Heart left ventricle (tissue), 16 donors: Measurements from ENCODE around the gene MAPK8IP3. TPM values are rescaled to one million over a fixed set of nuclear protein-coding genes. Genes with fewer than 3 reads are reported as not detected.

Source experiments
- ATAC-seq, 4 donors: fragments of 200-7000 bp; cut with Tn5 transposase; one replicate each; pipeline ENCODE4 v1.9.1; 2020 to 2022; ENCODE audit warnings: moderate library complexity in 4 of 4, mild to moderate bottlenecking in 3 of 4, moderate number of reproducible peaks in 1 of 4
- DNase-seq, 5 donors: peaks; one replicate each; pipeline ENCODE4 v3.0.0-alpha.2; 2020
- H3K27ac ChIP-seq, 12 donors: fragments of 200-600 bp; sonication (generic) in 4 of 12; one replicate each; pipeline versions ENCODE4 v1.5.0 to v1.8.0; 2016 to 2022; ENCODE audit warnings: mild to moderate bottlenecking in 2 of 12
- H3K27me3 ChIP-seq, 9 donors: fragments of 200-600 bp; sonication (generic) in 2 of 9; one replicate each; pipeline versions ENCODE4 v1.5.1 to v1.8.0; 2016 to 2022; ENCODE audit warnings: mild to moderate bottlenecking in 3 of 9
- H3K36me3 ChIP-seq, 9 donors: fragments of 200-600 bp; sonication (generic) in 2 of 9; one replicate each; pipeline versions ENCODE4 v1.5.0 to v1.8.0; 2018 to 2022; ENCODE audit warnings: mild to moderate bottlenecking in 2 of 9
- H3K4me1 ChIP-seq, 12 donors: fragments of 200-600 bp; sonication (generic) in 4 of 12; one replicate each; pipeline versions ENCODE4 v1.5.0 to v1.8.0; 2016 to 2022; ENCODE audit warnings: mild to moderate bottlenecking in 3 of 12
- H3K4me3 ChIP-seq, 12 donors: fragments of 200-600 bp; sonication (generic) in 4 of 12; one replicate each; pipeline versions ENCODE4 v1.5.0 to v1.8.0; 2017 to 2022; ENCODE audit warnings: mild to moderate bottlenecking in 9 of 12, moderate library complexity in 4 of 12
- H3K9me3 ChIP-seq, 12 donors: fragments of 200-600 bp; sonication (generic) in 4 of 12; one replicate each; pipeline versions ENCODE4 v1.5.0 to v1.8.0; 2016 to 2022; ENCODE audit warnings: mild to moderate bottlenecking in 1 of 12
- POLR2A ChIP-seq, 2 donors: fragments of 450-650 bp; IDR thresholded peaks; one replicate each; pipeline ENCODE4 v1.6.1; 2017; ENCODE audit warnings: antibody characterized with exemption in 2 of 2, mild to moderate bottlenecking in 2 of 2, moderate library complexity in 2 of 2
- WGBS, 4 donors: extraction: QIAGEN DNeasy Blood & Tissue Kit in 2 of 4; methylation state at CpG; one replicate each; pipeline versions ENCODE4 v1.1.5 to v1.1.7; 2013 to 2018; 5-methylcytosine and 5-hydroxymethylcytosine counted together
- intact Hi-C, 10 donors: fragments of 100-400 bp; cut with DNase I; formaldehyde crosslinking; loops; one replicate each; pipeline versions ENCODE4 v1.11.1 to v1.14.2; 2022
- polyA plus RNA-seq, 2 donors: library from polyadenylated mRNA; stranded (reverse); fragments of 200-250 nt; gene quantifications; one replicate each; pipeline ENCODE4 v1.2.3, GENCODE V29; 2013
- total RNA-seq, 9 donors: library from RNA; depleted of rRNA in 2 of 9; stranded (reverse); fragments of >200 nt in 2 of 9; fragmentation: NEBNext Ultra II Directional in 3 of 9; extraction: Animal tissue kit (Norgen Biotek cat#: 25700) in 3 of 9; gene quantifications; one replicate each; pipeline versions ENCODE4 v1.1.0 to v1.2.4, GENCODE V29; 2016 to 2023
- TF ChIP-seq, protein P1 (sequence below), 12 donors: fragments of 200-600 bp; sonication (generic) in 4 of 12; IDR thresholded peaks; one replicate each; pipeline versions ENCODE4 v1.5.0 to v1.8.0; 2018 to 2022; ENCODE audit warnings: antibody characterized with exemption in 12 of 12, mild to moderate bottlenecking in 5 of 12
- donor health status: ischemic (EF 13 %, LVEDD 7.1; RV severe dilation, severe dysfunction).
- donor health status: healthy with polysubstance abuse.
- donor health status: DM: no; HTN: yes; CAD: no.
- donor health status: DM: no; HTN: no; CAD: no.
- donor health status: ischemic (EF 25% LVEDD 6.9; RV normal size, moderate dysfunction).
- donor health status: ischemic (EF 25% LVEDD 5.7; RV mildly dilated, moderate dysfunction).
- donor health status: healthy.
- donor health status: DM: yes; HTN: yes; CAD: no.
- donor health status: ischemic (EF 35%, LVEDD 5.7; RV mildly dilated, moderate dysfunction).
- donor health status: nonischemic (EF 11% LVEDD 7.7; RV severe dilation, severe dysfunction).
- donor health status: DM: yes; HTN: yes; CAD: no.
- donor health status: PGD.
- donor health status: ischemic (EF 29% LVEDD 5.4; RV normal size, mild dysfunction).
- donor health status: nonischemic (EF 23%, LVEDD 6.1; RV moderate dilation, normal function).

Gene MAPK8IP3
- total and polyA plus RNA-seq, 11 donors = 29.5 to 71.3 (median 63.1) TPM

DNA sequence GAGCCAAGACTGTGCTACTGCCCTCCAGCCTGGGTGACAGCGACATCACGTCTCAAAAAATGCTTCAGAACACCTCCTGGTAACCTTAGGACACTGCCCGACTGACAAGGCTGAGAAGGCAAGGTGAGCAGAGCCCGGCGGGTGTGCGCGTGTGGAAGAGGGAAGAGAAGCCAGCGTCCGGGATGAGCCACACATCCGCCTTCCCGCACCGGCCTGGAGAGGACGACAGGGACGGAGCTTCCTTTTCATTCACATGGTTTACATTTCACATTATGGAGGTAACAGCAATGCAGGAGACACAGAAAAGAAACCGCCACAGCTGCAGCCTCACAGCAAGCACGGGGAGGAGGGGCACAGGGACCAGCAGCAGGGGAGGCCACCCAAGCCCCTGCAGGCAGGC is 104.1 kb downstream of the MAPK8IP3 start:
- DNase-seq = no peak
- 93 to 96% (median 95%) methylated on average over 16 of the region's 16 CpGs for WGBS, 4 donors
- Histone ChIP-seq H3K4me1 (peaks cover 0 to 6% (median 0%) of the 10 kb centered on the region in 12 donors), H3K36me3 (peaks cover 0 to 76% (median 48%) of the 10 kb centered on the region in 9 donors), H3K27ac (no peak overlapping the region), H3K4me3 (no peak overlapping the region), H3K27me3 (no peaks in the 10 kb centered on the region), H3K9me3 (peaks cover 0 to 6% (median 0%) of the 10 kb centered on the region in 12 donors)
- ATAC-seq = no peak
- intact Hi-C loops = no loop called here
- TF ChIP-seq, protein P1, sequence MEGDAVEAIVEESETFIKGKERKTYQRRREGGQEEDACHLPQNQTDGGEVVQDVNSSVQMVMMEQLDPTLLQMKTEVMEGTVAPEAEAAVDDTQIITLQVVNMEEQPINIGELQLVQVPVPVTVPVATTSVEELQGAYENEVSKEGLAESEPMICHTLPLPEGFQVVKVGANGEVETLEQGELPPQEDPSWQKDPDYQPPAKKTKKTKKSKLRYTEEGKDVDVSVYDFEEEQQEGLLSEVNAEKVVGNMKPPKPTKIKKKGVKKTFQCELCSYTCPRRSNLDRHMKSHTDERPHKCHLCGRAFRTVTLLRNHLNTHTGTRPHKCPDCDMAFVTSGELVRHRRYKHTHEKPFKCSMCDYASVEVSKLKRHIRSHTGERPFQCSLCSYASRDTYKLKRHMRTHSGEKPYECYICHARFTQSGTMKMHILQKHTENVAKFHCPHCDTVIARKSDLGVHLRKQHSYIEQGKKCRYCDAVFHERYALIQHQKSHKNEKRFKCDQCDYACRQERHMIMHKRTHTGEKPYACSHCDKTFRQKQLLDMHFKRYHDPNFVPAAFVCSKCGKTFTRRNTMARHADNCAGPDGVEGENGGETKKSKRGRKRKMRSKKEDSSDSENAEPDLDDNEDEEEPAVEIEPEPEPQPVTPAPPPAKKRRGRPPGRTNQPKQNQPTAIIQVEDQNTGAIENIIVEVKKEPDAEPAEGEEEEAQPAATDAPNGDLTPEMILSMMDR (IDR thresholded peaks at IDR 0.05) = no peak
- TF ChIP-seq POLR2A (IDR thresholded peaks at IDR 0.05) = no peak

DNA sequence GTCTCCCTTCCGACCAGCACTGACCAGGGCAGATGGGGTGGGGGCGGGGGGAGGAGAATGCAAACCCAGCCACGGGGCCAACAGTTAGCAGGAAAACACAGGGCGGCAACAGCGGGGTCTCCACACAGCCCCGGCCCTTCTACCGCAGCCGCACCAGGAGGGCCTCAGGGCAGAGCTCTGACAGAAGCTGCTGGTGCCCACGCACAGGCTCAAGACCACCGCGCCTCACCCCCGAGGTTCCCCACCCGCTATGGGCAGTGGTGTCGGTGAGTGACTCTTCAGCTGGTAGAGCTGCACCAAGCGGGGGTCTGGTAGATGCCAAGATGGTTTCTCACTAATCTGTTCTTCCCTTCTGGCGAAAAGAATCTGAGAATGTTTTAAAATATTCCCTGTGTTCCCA is 104.5 kb downstream of the MAPK8IP3 start:
- Histone ChIP-seq H3K27ac (no peak overlapping the region), H3K27me3 (no peaks in the 10 kb centered on the region), H3K4me3 (no peak overlapping the region), H3K9me3 (peaks cover 0 to 6% (median 0%) of the 10 kb centered on the region in 12 donors), H3K36me3 (peaks cover 0 to 76% (median 52%) of the 10 kb centered on the region in 9 donors), H3K4me1 (peaks cover 0 to 6% (median 0%) of the 10 kb centered on the region in 12 donors)
- DNase-seq (no peak), ATAC-seq (no peak)
- TF ChIP-seq, protein P1 (IDR thresholded peaks at IDR 0.05) = no peak
- TF ChIP-seq POLR2A (IDR thresholded peaks at IDR 0.05) = no peak
- intact Hi-C loops = no loop called here
- WGBS, 4 donors = 86 to 96% (median 95%) methylated on average over 9 to 16 of the region's 16 CpGs

DNA sequence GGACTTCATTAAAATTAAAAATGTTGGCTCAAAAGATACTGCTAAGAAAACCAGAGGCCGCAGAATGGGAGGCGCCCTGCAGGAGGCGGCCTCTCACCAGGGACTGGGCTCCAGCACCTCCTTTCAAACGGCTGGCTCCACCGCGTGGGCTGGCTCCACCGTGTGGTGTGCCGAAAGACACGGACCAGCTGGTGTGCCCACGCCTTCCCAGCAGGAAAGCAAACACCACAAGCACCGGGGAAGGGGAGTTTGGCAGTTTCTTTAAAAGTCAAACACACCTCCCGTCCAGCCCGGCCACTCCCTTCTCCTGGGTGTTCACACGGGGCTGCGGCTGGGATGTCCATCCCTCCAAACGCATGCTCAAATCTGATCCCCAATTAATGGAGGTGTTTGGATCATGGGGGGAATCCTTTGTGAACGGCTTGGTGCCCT is 106.8 kb downstream of the MAPK8IP3 start:
- intact Hi-C loops = no loop called here
- Histone ChIP-seq H3K4me3 (no peak overlapping the region), H3K27me3 (no peaks in the 10 kb centered on the region), H3K4me1 (peaks cover 0 to 6% (median 0%) of the 10 kb centered on the region in 12 donors), H3K27ac (no peak overlapping the region), H3K9me3 (no peaks in the 10 kb centered on the region), H3K36me3 (peaks cover 0 to 77% (median 63%) of the 10 kb centered on the region in 9 donors)
- TF ChIP-seq, protein P1 (IDR thresholded peaks at IDR 0.05) = peak in 11 of 12 donors; percentile 18 to 58 (median 36)
- TF ChIP-seq POLR2A (IDR thresholded peaks at IDR 0.05) = no peak
- 31 to 46% (median 37%) methylated on average over 15 to 17 of the region's 17 CpGs for WGBS, 4 donors
- DNase-seq (peak in 4 of 5 donors; percentile 61 to 85 (median 69)), ATAC-seq (peak; percentile 61 to 91 (median 82))

DNA sequence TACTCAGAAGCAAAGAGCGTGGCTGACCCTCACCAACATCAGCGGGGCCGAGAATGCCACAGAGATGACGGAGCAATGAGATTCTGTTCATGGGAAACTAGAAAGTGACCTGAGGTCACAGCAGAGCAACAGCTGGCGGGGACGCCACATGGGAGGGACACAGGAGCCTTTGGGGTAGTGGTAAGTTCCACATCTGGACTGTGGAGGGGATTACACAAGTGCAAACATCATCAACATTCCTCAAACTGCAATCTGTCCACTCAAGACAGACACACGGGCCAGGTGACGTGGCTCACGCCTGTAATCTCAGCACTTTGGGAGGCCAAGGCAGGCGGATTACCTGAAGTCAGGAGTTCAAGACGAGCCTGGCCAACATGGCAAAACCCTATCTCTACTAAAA is 109.5 kb downstream of the MAPK8IP3 start:
- intact Hi-C loops = no loop called here
- ATAC-seq = peak in 1 of 4 donors; percentile 51
- Histone ChIP-seq H3K27ac (no peak overlapping the region), H3K9me3 (no peaks in the 10 kb centered on the region), H3K27me3 (no peaks in the 10 kb centered on the region), H3K4me3 (no peak overlapping the region), H3K36me3 (peaks cover 0 to 78% (median 55%) of the 10 kb centered on the region in 9 donors), H3K4me1 (peaks cover 0 to 6% (median 0%) of the 10 kb centered on the region in 12 donors)
- TF ChIP-seq, protein P1 (IDR thresholded peaks at IDR 0.05) = no peak
- TF ChIP-seq POLR2A (IDR thresholded peaks at IDR 0.05) = no peak
- DNase-seq = peak in 1 of 5 donors; percentile 58
- WGBS, 4 donors = 86 to 93% (median 91%) methylated on average over 11 of the region's 11 CpGs
